Prostate gland (tissue), 2 donors: ENCODE data around the gene CRB1. TPM values are rescaled to one million over a fixed set of nuclear protein-coding genes. Genes with fewer than 3 reads are reported as not detected.
A peak's percentile ranks its signal among the peaks of the same experiment; 100 is the strongest.

Experiments used
- DNase-seq: peaks from one replicate; pipeline ENCODE4 v3.0.0-alpha.2; 2019; ENCODE audit warnings: low spot score
- H3K27ac ChIP-seq, 2 donors: fragments of 200-600 bp; sonication (generic); 2 replicates each; pipeline ENCODE4 v1.5.1; 2017 to 2019
- H3K27me3 ChIP-seq: fragments of 200-600 bp; sonication (generic); replicated peaks from 2 replicates; pipeline ENCODE4 v1.5.1; 2019; ENCODE audit not compliant: insufficient read depth
- H3K36me3 ChIP-seq, 2 donors: fragments of 200-600 bp; sonication (generic); 1 replicate in 1 of 2; 2 replicates in 1 of 2; pipeline versions ENCODE4 v1.5.1 to v1.8.1; 2017 to 2019
- H3K4me1 ChIP-seq: fragments of 200-600 bp; sonication (generic); replicated peaks from 2 replicates; pipeline ENCODE4 v1.5.1; 2019
- H3K4me3 ChIP-seq, 2 donors: fragments of 200-600 bp; sonication (generic); 2 replicates each; pipeline ENCODE4 v1.5.1; 2017 to 2019
- H3K9me3 ChIP-seq: fragments of 200-600 bp; sonication (generic); 2 replicates; pipeline ENCODE4 v1.5.1; 2017
- CTCF ChIP-seq, 4 experiments: fragments of 200-600 bp in 2 of 4; fragments of 450-650 bp in 2 of 4; sonication (generic) in 2 of 4; IDR thresholded peaks; 1 replicate in 3 of 4; 2 replicates in 1 of 4; pipeline ENCODE4 v1.5.1; 2016 to 2019; ENCODE audit warnings: antibody characterized with exemption in 4 of 4, mild to moderate bottlenecking in 2 of 4, moderate library complexity in 2 of 4
- POLR2A ChIP-seq: fragments of 450-650 bp; IDR thresholded peaks from one replicate; pipeline ENCODE4 v1.6.1; 2016; ENCODE audit warnings: antibody characterized with exemption, mild to moderate bottlenecking
- POLR2AphosphoS5 ChIP-seq: sonication (generic); formaldehyde crosslinking; IDR thresholded peaks from one replicate; pipeline ENCODE4 v1.6.1; 2017; ENCODE audit warnings: antibody characterized with exemption
- WGBS: methylation state at CpG from one replicate; pipeline ENCODE4 v1.1.5; 2018; 5-methylcytosine and 5-hydroxymethylcytosine counted together
- intact Hi-C: fragments of 100-400 bp; cut with DNase I; formaldehyde crosslinking; loops from one replicate; pipeline ENCODE4 v1.14.2; 2022
- total RNA-seq, 2 donors: library from RNA; depleted of rRNA; stranded (reverse); fragments of >200 nt; gene quantifications; one replicate each; pipeline ENCODE4 v1.1.0, GENCODE V29; 2016

Gene CRB1
- total RNA-seq, 2 donors from 2014 or later, result 0.32 to 1.0 TPM

DNA sequence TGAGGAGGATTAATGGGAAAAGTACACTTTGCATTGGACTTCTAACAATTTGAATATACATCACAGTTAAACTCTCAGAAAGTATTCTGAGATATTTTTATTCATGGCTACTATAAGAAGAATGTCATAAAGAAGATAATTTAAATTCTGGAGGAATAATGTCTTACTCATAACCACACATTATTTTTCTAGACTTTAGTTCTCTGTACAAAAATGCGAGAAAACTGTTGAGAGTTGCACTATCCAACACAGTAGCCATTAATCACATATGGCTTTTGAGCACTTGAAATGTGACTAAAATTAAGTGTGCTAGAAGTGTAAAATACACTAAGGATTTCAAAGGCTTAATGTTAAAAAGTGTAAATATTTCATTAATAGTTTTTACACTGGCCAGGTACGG, 53.8 kb downstream of the CRB1 start:
- Histone ChIP-seq H3K9me3 (no peaks in the 10 kb centered on the region), H3K4me1 (no peaks in the 10 kb centered on the region), H3K4me3 (no peak overlapping the region), H3K27me3 (no peaks in the 10 kb centered on the region), H3K36me3 (no peaks in the 10 kb centered on the region), H3K27ac (no peak overlapping the region)
- WGBS, result 97% methylated on average over 2 of the region's 2 CpGs
- DNase-seq, result no peak
- intact Hi-C loops, result no loop called here
- TF ChIP-seq CTCF (IDR thresholded peaks at IDR 0.05), result no peak
- no peak for TF ChIP-seq POLR2A
- no peak for TF ChIP-seq POLR2AphosphoS5

- intact Hi-C loops, result no loop called here
- WGBS, result 6% methylated on average over 2 of the region's 2 CpGs
- no peak overlapping the region for H3K4me3 ChIP-seq
- no peaks in the 10 kb centered on the region for H3K27me3 ChIP-seq
- H3K4me1 ChIP-seq, result no peaks in the 10 kb centered on the region
- H3K9me3 ChIP-seq, result no peaks in the 10 kb centered on the region
- H3K36me3 ChIP-seq, result no peaks in the 10 kb centered on the region
- no peak overlapping the region for H3K27ac ChIP-seq
- no peak for DNase-seq
- TF ChIP-seq CTCF (IDR thresholded peaks at IDR 0.05) (peak in 3 of 4 experiments; percentile 22 to 39 (median 35)), POLR2A (no peak), POLR2AphosphoS5 (no peak)
Measured at GRCh38 chr1:197327776-197328364, 59.8 kb downstream of the CRB1 start.

DNA sequence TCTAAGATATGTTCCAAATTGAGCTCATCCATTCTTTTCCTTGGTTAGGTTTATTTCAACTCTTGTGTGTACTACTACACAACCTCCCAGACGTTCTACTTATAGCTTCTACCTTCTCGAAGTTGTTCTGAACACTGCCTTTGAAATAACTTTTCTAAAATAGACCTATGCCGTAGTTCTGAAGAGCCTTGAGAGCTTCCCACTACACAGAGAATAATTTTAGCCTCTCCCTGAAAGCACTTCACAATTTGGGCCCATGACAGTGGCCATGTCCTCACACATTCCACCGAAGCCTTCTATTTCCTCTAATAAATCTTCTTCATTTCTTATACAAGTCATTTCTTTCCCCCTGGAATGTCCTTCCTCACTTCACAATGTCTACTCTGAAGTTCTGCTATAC, 62.2 kb downstream of the CRB1 start:
- no peaks in the 10 kb centered on the region for H3K9me3 ChIP-seq
- DNase-seq, result no peak
- H3K4me1 ChIP-seq, result no peaks in the 10 kb centered on the region
- intact Hi-C loops, result no loop called here
- H3K27me3 ChIP-seq, result no peaks in the 10 kb centered on the region
- no peak overlapping the region for H3K4me3 ChIP-seq
- H3K36me3 ChIP-seq, result no peaks in the 10 kb centered on the region
- no peak overlapping the region for H3K27ac ChIP-seq
- TF ChIP-seq CTCF (IDR thresholded peaks at IDR 0.05) (no peak), POLR2AphosphoS5 (no peak), POLR2A (no peak)
- 90% methylated on average over 4 of the region's 4 CpGs for WGBS

- no peak for DNase-seq
- no peak for TF ChIP-seq CTCF (IDR thresholded peaks at IDR 0.05)
- TF ChIP-seq POLR2A, result no peak
- no peak for TF ChIP-seq POLR2AphosphoS5
- no peaks in the 10 kb centered on the region for H3K36me3 ChIP-seq
- H3K27me3 ChIP-seq, result no peaks in the 10 kb centered on the region
- no peak overlapping the region for H3K4me3 ChIP-seq
- H3K27ac ChIP-seq, result no peak overlapping the region
- WGBS, result 95% methylated on average over 5 of the region's 5 CpGs
- no peaks in the 10 kb centered on the region for H3K4me1 ChIP-seq
- intact Hi-C loops, result no loop called here
- H3K9me3 ChIP-seq, result no peaks in the 10 kb centered on the region
Measured at GRCh38 chr1:197331565-197331964, 63.5 kb downstream of the CRB1 start.

DNA sequence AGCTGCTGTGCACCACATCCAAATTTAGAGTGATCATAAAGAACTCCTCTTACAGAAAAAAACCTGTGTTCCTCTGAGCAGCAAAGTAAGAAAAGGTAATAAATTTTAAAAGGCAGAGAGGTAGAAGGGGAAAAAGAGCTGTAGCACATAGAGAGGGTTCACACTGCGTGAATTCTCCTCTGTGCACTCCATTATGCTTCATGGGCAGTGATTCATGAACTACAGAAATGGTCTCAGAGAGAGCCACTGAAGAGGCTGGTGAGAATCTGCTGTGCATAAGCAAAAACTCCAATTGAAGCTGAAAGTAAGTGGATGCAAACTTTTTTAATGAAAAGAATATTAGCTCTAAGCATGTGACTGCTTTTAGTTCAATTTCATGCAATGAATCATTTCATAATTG, 65.0 kb downstream of the CRB1 start:
- Histone ChIP-seq H3K27ac (no peak overlapping the region), H3K9me3 (no peaks in the 10 kb centered on the region), H3K36me3 (no peaks in the 10 kb centered on the region), H3K4me3 (no peak overlapping the region), H3K4me1 (no peaks in the 10 kb centered on the region), H3K27me3 (no peaks in the 10 kb centered on the region)
- TF ChIP-seq CTCF (IDR thresholded peaks at IDR 0.05), result no peak
- TF ChIP-seq POLR2A, result no peak
- no peak for TF ChIP-seq POLR2AphosphoS5
- DNase-seq, result no peak
- 94% methylated on average over 1 of the region's 1 CpG for WGBS
- intact Hi-C loops, result no loop called here
